Esophagus muscularis mucosa (tissue), 4 donors: ENCODE data around the gene ZNF366. TPM values are rescaled to one million over a fixed set of nuclear protein-coding genes. Genes with fewer than 3 reads are reported as not detected.

ENCODE experiments used
- DNase-seq: peaks from one replicate; pipeline ENCODE4 v3.0.0-alpha.2; 2017; ENCODE audit errors: extremely low spot score
- H3K27ac ChIP-seq, 4 donors: fragments of 200-600 bp; sonication (generic); replicated peaks in 1 of 4; 1 replicate in 3 of 4; 2 replicates in 1 of 4; pipeline ENCODE4 v1.5.1; 2016 to 2019; ENCODE audit warnings: mild to moderate bottlenecking in 1 of 4
- H3K27me3 ChIP-seq, 4 donors: fragments of 200-600 bp; sonication (generic); one replicate each; pipeline versions ENCODE4 v1.5.1 to v1.6.0; 2016 to 2019
- H3K36me3 ChIP-seq, 4 donors: fragments of 200-600 bp; sonication (generic); one replicate each; pipeline ENCODE4 v1.5.1; 2016 to 2019
- H3K4me1 ChIP-seq, 4 donors: fragments of 200-600 bp; sonication (generic); one replicate each; pipeline ENCODE4 v1.5.1; 2016 to 2019
- H3K4me3 ChIP-seq, 4 donors: fragments of 200-600 bp; sonication (generic); 1 replicate in 2 of 4; 2 replicates in 2 of 4; pipeline ENCODE4 v1.5.1; 2016 to 2019; ENCODE audit warnings: mild to moderate bottlenecking in 4 of 4, moderate library complexity in 1 of 4
- H3K9me3 ChIP-seq, 4 donors: fragments of 200-600 bp; sonication (generic); 1 replicate in 3 of 4; 2 replicates in 1 of 4; pipeline ENCODE4 v1.5.1; 2016 to 2019
- CTCF ChIP-seq, 3 experiments: fragments of 200-600 bp in 2 of 3; fragments of 450-650 bp in 1 of 3; sonication (generic) in 2 of 3; IDR thresholded peaks; one replicate each; pipeline ENCODE4 v1.5.1; 2017 to 2019; ENCODE audit warnings: antibody characterized with exemption in 3 of 3, mild to moderate bottlenecking in 2 of 3, moderate library complexity in 1 of 3
- EP300 ChIP-seq: sonication (generic); formaldehyde crosslinking; IDR thresholded peaks from one replicate; pipeline ENCODE4 v1.6.1; 2017; ENCODE audit warnings: antibody characterized with exemption
- POLR2A ChIP-seq: fragments of 450-650 bp; IDR thresholded peaks from one replicate; pipeline ENCODE4 v1.6.1; 2017; ENCODE audit warnings: antibody characterized with exemption, moderate library complexity, mild to moderate bottlenecking, low read depth
- POLR2AphosphoS5 ChIP-seq, 2 donors: sonication (generic); formaldehyde crosslinking; IDR thresholded peaks; one replicate each; pipeline ENCODE4 v1.6.1; 2017; ENCODE audit warnings: antibody characterized with exemption in 2 of 2
- WGBS: methylation state at CpG from one replicate; pipeline ENCODE4 v1.1.5; 2018; 5-methylcytosine and 5-hydroxymethylcytosine counted together
- intact Hi-C: fragments of 100-400 bp; cut with DNase I; formaldehyde crosslinking; loops from one replicate; pipeline ENCODE4 v1.15.1; 2023
- total RNA-seq, 4 donors: library from RNA; depleted of rRNA; stranded (reverse); fragments of >200 nt; gene quantifications; one replicate each; pipeline versions ENCODE4 v1.1.0 to v1.2.1, GENCODE V29; 2016

Gene ZNF366
- total RNA-seq, 4 donors from 2014 or later, result 3.1 to 11.1 (median 5.0) TPM

- H3K4me3 ChIP-seq, result no peak overlapping the region
- 59% methylated on average over 2 of the region's 2 CpGs for WGBS
- no peak for DNase-seq
- no peaks in the 10 kb centered on the region for H3K27me3 ChIP-seq
- no peaks in the 10 kb centered on the region for H3K36me3 ChIP-seq
- intact Hi-C loops, result no loop called here
- H3K4me1 ChIP-seq, result peaks cover 23 to 34% (median 29%) of the 10 kb centered on the region in 4 donors
- H3K9me3 ChIP-seq, result no peaks in the 10 kb centered on the region
- H3K27ac ChIP-seq, result no peak overlapping the region
- TF ChIP-seq POLR2A (no peak), EP300 (no peak), POLR2AphosphoS5 (IDR thresholded peaks at IDR 0.05) (no peak), CTCF (IDR thresholded peaks at IDR 0.05) (peak in 2 of 3 experiments; percentile 23 to 28)
Observed at GRCh38 chr5:72394688-72395087, 112.5 kb downstream of the ZNF366 start.

GRCh38 chr5:72393052-72393451, 114.2 kb downstream of the ZNF366 start:
- no peak overlapping the region for H3K4me3 ChIP-seq
- intact Hi-C loops, result no loop called here
- no peaks in the 10 kb centered on the region for H3K27me3 ChIP-seq
- no peaks in the 10 kb centered on the region for H3K36me3 ChIP-seq
- peak overlapping the region; percentile 65 to 77 (median 73) for H3K27ac ChIP-seq
- no peaks in the 10 kb centered on the region for H3K9me3 ChIP-seq
- no peak for DNase-seq
- peaks cover 32 to 49% (median 40%) of the 10 kb centered on the region in 4 donors for H3K4me1 ChIP-seq
- TF ChIP-seq EP300 (no peak), POLR2A (no peak), POLR2AphosphoS5 (IDR thresholded peaks at IDR 0.05) (no peak), CTCF (IDR thresholded peaks at IDR 0.05) (no peak)

Other genes with a start within 250 kb of the ZNF366 start
- gene MRPS27, start 187.2 kb downstream of the ZNF366 start, total RNA-seq, result 10 to 100 TPM; 38.6 to 53.5 (median 45.7) TPM
- gene PTCD2, start 187.0 kb downstream of the ZNF366 start, total RNA-seq, result 1 to 10 TPM; 3.5 to 7.1 (median 5.8) TPM